HS-5 (cell line): ENCODE measurements around the gene WWC2.

Source experiments
- DNase-seq: peaks from one replicate; pipeline ENCODE4 v3.0.0-alpha.2; 2012; ENCODE audit warnings: low read depth

Gene WWC2

GRCh38 chr4:183329954-183330742 is 231.1 kb downstream of the WWC2 start:
- no peak for DNase-seq

- no peak for DNase-seq
Observed at GRCh38 chr4:183330841-183331240, 231.8 kb downstream of the WWC2 start.

GRCh38 chr4:183332447-183332846 is 233.4 kb downstream of the WWC2 start:
- no peak for DNase-seq

- no peak for DNase-seq
Observed at GRCh38 chr4:183333202-183333601, 234.1 kb downstream of the WWC2 start.

GRCh38 chr4:183333983-183334382 is 234.9 kb downstream of the WWC2 start:
- no peak for DNase-seq

DNA sequence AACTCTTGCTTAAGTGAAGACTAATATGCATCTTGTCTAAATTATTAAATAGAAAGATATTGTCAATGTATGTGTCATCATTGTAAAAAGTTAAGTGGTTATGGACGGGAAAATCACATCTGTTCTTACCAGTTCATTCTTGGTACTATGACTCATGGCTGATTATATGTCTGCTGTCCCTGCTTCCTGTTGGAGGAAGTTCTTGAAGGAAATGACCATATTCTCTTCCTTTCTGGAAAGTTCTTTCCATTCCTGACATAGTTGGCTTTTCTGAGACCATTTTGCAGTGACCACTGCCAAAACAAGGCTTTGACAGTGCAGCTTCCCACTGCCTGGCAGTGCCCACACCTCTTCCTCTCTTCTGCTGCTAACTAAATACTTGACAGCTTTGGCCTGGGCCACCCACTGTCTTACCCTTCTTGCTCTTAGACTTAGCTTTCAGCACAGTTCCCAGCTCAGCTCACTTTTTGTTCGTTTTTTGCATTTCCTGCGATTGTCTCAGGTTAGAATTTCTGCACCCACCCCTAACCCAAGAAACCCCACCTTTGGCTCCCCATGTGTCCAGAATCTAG is 236.4 kb downstream of the WWC2 start:
- peak; percentile 91 for DNase-seq

- no peak for DNase-seq
Observed at GRCh38 chr4:183337349-183337748, 238.3 kb downstream of the WWC2 start.

GRCh38 chr4:183337833-183338232 is 238.8 kb downstream of the WWC2 start:
- DNase-seq, result no peak

- no peak for DNase-seq
Observed at GRCh38 chr4:183342541-183343533, 243.8 kb downstream of the WWC2 start.

- DNase-seq, result no peak
Observed at GRCh38 chr4:183343730-183344129, 244.7 kb downstream of the WWC2 start.

DNA sequence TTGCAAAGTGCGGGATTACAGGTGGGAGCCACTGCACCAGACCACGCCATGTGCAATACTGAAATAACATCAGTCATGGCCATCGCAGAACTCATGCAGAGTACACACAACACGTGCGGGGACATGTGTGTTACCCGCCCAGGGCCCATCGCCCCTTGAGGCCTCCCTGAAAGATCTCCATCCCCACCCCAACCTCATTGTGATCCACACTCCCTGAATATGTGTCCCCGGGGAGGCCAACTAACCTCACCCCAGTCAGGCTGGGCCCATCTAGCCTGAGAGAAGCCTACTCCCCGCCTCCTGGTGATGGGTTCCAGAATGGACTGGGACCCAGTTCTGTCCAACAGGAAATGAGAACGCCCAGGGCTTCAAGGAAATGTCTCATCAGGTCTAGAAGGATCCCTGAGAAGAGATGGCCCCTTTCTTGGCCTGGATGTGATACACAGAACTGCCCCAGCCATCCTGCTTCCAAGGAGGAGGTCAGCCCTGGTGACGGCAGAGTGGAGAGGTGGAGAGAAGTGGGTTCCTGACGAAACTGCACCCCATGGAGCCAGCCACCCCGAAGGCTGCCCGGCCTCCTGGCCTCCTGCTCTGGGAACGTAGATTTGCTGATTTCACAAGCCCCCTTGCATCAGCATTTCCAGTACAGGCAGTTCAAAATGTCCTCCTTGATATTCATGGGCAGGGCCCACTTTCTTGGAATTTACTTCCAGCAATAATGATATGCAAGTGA is 245.6 kb downstream of the WWC2 start:
- no peak for DNase-seq

DNA sequence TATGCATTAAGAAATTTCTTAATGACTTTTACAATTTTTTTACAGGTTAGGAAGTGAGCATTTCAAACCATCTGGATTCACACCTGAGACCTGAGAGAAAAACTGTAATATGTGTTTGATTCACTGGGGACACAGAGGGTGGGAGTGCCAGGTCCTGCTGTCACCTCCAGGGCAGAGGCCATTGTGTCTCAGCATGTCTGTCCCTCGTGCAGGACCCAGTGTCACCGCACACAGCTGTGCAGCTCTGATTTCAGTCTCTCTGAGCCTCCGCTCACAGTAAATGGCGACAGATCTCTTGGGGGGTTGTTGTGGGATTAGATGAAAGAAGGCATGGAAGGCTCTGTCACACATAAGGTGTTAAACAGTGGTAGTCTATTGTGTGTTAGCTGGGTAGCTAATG is 246.2 kb downstream of the WWC2 start:
- DNase-seq, result no peak

- DNase-seq, result no peak
Observed at GRCh38 chr4:183347146-183347545, 248.1 kb downstream of the WWC2 start.

GRCh38 chr4:183347566-183347965 is 248.5 kb downstream of the WWC2 start:
- no peak for DNase-seq

DNA sequence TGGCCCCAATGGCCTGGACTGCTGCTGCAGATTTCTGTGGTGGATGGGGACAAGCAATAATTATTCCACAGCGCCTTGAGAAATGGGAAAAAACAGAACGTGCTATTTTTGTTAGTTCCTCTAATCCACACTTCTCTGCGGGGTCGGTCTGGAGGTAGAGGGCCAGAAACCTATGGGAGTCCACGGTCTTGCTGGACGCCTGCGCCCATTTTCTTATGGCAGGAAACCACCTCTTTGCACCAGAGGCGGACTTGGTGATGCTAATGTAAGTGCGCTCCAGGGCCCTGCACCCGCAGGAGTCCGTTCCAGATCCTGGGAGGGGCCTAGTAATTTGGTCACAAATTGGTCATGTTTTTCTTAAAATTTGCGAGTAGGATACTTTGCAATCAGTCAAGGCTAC is 249.1 kb downstream of the WWC2 start:
- no peak for DNase-seq

- peak; percentile 96 for DNase-seq
Observed at GRCh38 chr4:183348706-183349659, 249.9 kb downstream of the WWC2 start.

DNA sequence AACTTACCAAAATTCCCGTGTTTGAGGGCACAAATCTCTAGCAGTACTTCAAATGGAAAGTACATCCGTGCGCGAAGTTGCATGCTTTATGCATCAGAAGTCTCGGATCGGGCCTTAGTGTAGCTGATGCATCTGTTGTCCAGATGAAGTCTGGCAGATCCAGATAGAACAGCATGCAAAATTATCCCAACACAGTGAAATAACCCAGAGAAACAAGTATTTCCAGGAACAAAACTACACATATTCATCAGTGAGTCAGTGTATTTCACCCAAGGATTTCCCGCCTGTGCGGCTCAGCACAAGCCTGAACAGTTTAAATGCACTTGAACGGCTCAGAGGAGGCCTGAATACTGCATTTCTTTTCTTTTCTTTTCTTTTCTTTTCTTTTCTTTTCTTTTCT is 250.6 kb downstream of the WWC2 start:
- no peak for DNase-seq

DNA sequence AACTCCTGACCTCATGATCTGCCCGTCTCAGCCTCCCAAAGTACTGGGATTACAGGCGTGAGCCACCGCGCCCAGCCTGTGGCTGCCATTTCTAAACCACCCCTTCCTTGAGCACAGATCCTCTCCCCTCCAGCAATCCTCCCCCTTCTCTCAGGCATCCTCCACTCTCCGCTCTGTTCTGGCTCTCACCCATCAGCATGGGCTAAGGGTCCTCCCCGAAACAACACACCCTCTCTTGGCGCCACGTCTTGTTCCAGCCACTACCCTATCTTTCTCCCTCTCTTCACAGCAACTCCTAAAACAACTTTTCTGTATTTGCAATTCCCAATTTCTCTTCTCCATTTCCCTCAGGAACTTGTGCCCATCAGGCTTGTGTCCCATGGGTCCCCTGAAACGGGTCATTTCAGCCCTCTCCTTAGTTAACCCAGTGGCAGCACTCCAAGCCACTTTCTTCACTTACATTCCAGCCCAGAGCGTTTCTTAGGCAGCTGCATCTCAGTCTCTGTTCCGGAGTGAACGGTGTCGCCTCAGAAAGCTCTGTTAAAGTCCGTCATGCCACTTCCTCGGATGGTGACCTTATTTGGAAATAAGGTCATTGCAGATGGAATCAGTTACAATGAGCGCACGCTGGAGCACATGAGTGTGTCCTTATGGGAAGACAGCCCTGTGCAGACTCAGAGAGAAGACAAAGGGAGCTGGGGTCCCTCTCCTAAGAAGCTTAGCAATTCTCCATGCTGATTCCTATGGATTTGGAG is 251.4 kb downstream of the WWC2 start:
- no peak for DNase-seq

DNA sequence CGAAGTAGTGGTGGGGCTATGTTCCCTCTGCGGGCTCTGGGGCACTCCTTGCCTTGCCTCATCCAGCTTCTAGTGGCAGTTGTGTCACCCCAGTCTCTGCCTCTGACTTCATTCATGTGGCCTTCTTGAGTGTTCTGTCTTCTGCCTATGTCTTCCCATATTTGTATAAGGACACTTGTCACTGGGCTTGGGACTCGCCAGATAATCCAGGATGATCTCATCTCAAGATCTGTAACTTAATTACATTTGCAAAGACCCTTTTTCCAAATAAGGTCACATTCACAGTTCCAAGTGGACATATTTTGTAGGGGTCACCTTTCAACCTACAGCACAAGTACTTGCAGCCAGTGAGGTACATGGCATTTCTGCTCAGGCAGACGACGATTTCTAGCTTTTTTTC is 253.5 kb downstream of the WWC2 start:
- no peak for DNase-seq

DNA sequence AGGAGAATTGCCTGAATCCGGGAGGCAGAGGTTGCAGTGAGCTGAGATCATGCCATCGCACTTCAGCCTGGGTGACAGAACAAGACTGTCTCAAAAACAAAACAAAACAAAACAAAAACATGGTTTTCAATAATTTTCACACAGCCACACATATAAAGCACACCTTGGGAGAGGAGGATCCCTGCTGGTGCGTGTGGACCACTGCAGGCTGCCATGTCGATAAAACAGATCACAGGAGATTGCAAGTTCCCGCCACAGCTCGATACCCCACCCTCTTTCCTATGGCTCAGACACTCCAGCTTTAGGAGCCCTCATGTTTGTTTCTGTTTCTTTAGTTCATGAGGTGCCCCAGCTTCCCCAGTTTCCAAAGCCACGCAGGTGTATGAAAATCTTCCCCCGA is 254.5 kb downstream of the WWC2 start:
- DNase-seq, result no peak
